KG1 (cell line): Measurements from ENCODE around the gene NRG3.

Experiments used
- DNase-seq: peaks from one replicate; lab custom pipeline; 2025; lab: John Stamatoyannopoulos, UW

Gene NRG3

DNA sequence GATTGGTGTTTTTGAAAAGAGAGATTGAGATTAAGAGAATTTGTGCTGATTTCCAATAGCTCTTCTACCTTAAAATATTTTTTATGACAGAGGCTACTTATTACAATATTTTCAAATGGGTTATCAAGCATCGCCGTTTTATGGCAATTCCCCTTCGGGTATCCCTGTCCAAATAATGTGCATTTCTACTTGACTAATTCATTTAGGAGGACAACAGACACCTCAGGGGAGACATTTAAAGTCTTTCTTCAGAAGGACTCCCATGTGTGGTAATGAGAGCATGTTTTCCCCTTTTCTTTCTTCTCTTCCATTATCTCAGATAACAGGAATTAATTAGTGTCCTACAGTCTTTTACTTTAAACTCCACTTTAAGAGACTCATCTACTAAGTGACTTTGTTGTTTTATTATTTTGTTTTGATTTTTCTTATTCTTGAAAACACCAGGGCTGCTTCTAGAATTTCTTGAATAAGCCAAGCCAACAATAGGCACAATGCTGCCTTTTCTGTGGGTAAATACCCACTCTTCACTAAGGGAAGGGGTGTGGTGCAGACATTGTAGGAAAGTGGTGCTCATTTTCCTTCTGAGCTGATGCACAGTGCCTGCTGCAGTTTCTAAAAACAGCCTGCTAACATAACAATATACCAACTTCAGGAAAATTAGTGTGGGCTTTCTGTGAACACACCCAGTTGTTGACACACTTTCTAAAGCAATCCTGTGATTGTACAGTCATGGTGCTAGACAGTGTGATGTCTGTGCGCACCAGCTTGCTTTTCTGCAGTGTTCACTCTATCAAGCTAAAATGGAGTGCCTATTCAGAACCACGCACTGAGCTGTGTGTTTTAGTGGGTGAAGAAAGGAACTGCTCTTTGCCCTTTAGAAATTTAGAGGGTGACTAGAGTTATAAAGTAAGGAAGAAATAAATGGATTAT lies 597.7 kb downstream of the NRG3 start:
- DNase-seq = no peak

DNA sequence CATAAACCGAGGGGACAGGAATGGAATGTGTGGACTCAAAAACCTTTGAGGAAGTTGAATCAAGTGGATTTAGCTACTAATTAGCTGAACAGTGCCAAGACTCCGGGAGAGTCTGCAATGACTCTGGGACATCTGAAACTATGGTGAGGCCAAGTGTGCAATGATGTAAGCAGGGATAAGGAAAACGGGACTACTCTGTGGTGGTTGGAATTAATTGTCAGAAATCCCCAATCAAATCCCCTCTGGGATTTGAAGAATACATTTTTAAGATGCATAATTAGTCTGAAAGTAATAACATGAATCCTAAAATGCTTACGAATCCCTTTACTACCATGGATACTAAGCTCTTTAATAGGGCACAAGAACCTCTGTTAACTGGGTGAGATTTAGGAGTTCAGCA lies 602.8 kb downstream of the NRG3 start:
- DNase-seq = no peak

DNA sequence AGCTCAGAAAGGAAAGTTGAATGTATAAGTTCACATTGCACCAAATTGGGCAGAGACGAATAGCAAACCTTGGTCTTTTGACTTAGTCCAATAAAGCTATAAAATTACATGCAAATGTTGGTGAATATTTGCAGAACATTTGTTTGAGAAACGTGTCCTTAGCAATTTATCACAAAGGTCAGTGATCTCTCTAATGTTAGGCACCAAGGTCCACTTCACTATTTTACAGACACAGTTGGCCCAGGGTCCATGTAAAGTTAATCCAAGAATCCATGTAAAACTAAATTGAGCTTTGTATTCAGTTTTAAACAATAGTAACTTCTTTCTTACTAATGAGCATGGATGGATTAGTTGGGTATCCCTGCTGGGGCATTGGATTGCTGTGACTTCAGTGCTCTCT lies 617.7 kb downstream of the NRG3 start:
- no peak for DNase-seq

DNA sequence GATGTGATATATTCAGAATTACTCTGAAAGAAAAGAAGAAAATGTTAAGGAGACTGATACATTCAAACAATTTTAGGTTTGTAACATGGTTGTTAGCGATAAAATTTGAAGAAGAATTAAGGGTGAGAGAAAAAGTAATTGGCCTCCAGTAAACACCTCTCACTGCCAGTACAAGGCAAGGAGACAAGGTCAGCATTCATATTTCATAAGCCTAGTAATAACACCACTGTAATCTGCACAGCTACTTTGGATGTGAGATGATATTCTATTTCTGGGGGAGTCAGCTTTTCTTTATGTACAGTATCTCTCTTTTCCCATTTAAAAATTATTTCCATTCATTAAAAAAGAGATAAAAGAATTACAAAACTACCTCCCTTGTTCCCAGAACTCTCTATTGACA lies 621.1 kb downstream of the NRG3 start:
- DNase-seq = no peak

DNA sequence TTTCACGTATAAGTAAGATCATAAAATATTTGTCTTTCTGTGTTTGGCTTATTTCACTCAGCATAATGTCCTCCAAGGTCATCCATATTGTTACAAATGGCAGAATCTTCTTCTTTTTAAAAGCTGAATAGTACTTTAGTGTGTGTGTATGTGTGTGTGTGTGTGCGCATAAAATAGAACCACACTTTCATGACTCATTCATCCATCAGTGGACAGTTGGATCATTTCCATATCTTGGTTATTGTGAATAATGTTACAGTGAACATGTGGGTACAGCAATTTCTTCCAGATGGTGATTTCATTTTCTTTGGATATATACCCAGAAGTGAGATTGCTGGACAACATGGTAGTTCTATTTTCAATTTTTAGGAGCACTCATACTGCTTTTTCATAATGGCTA lies 622.4 kb downstream of the NRG3 start:
- DNase-seq = no peak

DNA sequence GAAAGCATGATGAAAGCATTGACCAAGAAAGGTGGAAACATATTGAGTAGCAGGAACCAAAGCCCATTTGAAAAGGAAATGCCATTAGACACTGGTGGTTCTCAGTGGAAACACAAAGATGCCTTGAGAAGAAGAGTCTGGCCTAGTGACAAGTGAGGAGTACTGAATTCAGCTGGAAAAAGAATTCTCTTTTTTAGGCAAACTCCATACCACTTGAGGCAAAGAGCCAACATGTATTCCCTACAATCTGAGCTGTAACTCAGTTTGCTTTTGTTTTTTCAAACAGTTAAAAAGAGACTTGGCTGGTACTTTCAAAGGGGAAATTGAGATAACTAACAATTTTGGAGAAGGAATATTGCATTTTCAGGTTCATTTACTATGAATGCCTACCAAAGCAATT lies 624.0 kb downstream of the NRG3 start:
- no peak for DNase-seq

DNA sequence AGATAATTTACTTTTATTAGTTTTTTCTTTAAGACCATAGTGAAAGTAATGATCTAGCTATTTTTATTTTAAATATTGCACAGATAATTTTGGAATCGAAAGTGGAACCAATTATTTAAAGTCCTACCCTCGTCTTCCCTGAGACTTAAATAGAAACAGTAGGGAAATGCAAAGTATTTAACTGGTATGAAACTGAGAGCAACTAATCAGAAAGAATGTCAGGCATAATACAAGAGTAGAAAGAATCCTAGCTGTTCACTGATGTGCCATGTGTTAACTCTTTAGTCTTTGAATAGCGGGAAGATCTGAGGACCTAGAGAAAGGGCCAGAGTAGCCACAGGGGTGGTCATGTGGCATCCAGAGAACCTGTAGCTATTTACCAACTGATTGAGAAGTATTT lies 630.0 kb downstream of the NRG3 start:
- no peak for DNase-seq

DNA sequence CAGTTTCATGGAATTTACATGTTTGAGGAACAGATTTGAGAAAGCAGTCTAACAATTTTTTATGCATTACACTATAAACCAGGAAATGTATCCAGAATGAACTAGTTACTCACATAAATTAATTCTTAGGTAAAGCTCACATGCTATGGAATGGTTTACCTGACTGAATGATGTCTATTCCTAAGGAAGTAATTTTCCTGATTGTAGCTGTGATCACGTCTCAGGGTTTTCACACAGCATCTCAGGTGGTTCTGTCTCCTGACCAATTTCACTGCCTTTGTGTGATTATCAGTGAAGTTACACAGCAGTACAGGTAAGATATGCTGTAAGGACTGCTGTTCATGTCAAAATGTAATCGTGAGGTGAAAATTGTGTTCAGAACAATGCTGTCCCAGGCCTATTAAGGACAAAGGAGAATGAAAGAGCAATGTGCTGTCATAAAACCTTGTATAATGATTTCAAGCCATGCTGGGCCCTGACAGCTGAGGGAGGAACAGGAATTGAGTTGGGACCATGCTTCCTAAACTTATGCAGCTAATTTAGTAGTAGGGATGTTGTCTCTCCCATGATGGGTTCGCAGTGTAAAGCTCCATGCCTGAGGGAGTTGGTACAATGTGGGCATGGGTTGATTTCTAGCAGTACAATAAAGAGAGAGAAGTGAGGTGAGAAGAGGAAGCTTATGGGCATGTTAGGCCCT lies 631.8 kb downstream of the NRG3 start:
- DNase-seq = no peak

DNA sequence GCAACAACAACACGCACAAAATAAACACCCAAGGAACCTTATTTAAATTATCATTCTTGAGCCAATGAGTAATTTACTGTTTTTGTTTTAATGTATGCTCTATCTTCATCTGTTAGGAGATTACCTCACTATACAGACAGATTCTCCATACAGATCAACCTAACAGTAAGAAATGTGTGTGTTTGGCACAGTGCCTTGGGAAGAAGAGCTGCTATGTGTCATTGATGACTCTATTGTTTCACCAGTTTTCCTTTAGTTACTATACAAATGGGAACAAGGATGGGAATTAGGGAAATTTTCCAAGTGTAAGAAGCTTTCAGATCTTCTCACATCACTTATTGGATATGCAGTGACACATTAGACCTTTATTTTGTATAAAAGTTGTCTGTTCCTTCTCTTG lies 640.3 kb downstream of the NRG3 start:
- DNase-seq = no peak

DNA sequence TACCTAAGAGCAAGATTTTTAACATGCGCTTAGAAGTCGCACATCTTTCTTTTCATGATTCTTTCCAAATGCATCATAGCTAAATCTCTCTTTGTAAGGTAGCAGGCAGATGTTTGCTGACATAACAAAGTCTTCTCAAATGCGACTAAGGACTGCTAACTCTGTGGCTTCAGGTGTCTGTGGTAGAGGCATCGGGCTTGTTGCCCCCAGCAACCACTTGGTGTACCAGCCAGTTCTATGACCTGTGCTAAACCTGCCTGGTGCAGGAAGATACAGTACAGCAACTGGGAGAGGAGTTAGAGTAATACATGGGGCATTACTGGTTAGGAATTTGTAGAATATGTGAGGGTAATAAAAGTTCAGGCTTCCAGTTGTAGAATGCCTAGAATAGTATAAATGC lies 654.1 kb downstream of the NRG3 start:
- DNase-seq = no peak

DNA sequence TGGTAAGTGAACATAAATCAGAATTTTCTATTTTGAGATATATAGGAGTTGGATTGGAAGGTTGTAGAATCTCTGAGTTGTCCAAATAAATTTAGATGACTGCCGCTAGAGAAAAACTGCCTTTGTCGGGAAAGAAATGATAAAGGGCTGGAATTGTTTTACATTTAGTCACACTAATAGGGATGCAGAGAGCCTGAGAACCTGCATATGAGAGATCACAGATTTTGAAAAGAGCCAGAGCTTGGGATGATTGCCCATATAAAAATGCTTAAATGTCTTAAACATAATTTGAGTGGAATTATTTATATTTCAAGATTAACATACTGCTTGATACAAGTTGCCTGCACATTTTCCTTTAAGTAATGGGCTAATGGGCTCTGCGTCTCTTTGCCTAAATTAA lies 660.5 kb downstream of the NRG3 start:
- DNase-seq = no peak

DNA sequence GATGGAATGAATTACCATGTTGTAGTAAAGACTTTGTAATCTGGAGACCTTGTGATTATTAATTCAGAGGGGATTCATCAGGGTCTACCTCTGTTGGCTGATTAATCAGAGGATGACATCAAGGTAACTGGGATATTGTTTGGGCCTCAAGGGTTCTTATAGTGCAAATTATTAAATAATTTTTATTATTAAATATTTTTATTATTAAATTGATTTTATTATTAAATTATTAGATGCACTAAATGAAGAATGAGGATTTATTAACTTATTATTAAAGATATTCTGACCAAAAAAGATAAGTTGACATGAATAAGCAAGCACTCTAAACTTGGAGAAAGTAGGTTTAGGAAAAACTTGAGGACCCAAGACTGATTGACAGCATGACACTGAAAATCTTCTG lies 661.7 kb downstream of the NRG3 start:
- no peak for DNase-seq

DNA sequence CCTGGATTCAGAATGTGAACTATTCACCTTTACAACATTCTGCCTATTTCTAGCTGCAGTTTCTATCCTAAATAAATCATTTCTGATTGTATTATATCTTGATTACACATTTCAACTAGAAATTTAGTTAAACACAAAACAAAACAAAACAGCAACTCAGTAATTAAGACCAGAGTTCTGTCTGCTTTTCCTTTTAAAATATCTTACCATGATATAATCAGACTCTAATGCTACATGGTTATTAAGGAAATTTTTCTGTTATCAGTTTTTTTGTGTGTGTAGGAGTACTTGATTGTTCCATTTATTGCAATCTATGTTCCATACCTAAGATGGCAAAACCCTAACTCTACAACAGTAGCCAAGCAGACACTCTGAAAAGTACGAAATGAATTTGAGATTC lies 663.3 kb downstream of the NRG3 start:
- DNase-seq = no peak

DNA sequence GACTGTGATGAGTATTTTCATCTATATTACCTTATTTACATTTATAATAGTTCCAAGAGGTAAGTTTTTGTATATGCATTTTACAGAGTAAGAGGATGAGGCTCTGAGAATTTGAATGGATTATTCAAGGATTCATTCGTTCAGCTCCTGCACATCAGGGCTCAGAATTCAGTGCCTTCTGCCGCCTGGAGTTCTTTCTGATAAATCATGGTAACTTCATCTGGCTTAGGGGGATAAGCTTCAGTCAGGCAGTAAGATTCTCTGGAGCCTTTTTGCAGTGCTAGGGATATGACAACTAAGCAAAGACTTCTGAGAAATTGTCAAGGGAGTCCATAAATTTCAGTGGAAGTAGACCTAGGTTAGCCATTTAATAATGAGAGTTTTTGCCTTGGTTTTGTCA lies 668.6 kb downstream of the NRG3 start:
- no peak for DNase-seq

DNA sequence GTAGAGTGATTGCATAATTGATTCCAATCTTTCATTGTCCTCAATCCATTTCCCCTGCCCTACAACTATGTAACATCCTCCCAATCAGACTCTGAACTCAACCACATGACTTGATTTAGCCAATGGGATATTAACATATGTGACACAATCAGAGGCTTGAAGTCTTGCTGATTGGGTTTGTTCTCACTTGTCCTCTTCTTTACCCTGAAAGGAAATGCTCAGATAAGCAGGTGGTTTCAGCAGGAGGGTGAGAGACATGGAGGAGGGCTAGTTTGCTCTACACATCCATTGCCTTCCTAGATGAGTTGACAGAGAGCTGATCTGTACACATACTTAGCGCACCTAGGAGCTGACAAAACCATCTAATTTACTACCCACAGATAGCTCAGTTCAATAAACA lies 669.4 kb downstream of the NRG3 start:
- no peak for DNase-seq

DNA sequence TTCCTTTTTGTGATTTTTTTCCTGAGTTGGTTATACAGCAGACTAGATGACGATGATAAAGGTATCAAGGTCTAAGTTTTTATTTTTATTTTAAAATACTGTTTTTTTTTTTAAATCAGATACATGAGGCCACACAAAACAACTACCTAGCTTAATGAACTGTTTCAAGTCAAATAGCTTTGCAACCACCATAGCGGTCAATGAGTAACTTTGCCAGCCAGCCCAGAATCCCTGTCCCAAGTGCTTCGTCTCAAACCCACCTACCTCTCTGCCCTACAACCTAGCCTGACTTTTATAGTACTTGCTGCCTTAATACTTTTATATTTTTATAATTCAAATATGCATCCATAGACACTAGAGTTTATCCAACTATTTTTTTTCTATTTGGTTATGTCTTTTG lies 676.5 kb downstream of the NRG3 start:
- DNase-seq = no peak

DNA sequence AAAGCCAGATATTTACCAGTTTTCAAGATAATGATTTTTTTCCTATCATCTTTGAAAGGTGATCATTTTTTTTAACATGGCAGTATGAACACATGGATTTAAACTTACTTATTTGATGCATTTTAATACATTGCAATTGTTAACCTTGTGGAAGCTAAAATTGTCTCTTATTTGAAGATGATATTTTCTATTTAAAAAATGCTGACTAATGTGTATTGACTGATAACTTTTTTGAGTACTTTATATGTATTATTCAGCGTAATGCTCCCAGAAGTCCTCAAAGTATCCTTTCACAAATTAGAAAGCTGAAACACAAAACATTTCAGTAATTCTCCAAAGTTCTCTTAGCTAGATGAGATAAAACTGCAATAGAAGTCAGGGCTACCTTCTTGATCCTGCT lies 677.3 kb downstream of the NRG3 start:
- no peak for DNase-seq

DNA sequence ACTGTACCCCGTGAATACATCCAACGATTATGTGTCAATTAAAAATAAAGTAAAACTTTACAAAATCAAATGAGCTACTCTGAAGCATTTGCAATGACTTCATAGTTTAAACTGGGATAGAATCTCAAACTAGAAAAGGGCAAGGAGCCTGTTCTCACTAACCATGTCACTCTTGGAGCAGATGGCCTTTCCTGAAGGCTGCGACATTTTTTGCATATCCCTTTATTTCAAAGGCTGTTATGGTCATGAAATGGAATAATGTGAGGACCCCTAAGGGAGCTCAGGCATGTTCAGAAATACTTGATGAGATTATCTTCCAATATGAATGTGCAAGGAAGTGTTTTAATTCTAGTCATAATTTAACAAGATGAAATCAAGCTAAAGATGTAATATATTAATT lies 679.4 kb downstream of the NRG3 start:
- DNase-seq = no peak

DNA sequence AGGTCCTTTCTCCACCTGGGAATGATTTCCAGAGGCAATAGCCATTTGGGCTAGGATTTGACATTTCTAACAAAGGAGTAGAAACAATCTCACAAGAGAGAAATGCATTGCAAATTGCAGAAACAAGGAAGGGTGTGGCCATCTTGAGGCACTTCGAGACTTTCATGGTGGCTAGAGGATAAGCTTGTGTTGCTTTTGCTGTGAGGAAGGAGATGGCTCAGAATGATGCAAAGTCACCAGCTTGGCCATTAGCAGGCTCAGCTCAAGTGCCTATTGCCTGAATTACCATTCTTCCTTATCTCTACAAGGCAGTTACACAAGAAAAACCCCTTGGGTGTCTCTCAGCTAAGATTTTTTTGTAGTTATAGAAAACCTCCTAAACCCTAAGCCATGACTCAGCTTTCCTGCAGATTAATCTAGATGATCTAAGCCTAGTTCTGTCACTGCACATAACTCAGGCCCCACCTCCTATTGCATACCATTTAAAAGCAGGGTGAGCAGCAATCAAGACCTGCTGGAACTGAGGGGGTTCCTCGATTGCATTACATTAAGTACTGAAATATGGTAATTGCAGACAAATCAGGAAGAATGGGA lies 683.1 kb downstream of the NRG3 start:
- no peak for DNase-seq

DNA sequence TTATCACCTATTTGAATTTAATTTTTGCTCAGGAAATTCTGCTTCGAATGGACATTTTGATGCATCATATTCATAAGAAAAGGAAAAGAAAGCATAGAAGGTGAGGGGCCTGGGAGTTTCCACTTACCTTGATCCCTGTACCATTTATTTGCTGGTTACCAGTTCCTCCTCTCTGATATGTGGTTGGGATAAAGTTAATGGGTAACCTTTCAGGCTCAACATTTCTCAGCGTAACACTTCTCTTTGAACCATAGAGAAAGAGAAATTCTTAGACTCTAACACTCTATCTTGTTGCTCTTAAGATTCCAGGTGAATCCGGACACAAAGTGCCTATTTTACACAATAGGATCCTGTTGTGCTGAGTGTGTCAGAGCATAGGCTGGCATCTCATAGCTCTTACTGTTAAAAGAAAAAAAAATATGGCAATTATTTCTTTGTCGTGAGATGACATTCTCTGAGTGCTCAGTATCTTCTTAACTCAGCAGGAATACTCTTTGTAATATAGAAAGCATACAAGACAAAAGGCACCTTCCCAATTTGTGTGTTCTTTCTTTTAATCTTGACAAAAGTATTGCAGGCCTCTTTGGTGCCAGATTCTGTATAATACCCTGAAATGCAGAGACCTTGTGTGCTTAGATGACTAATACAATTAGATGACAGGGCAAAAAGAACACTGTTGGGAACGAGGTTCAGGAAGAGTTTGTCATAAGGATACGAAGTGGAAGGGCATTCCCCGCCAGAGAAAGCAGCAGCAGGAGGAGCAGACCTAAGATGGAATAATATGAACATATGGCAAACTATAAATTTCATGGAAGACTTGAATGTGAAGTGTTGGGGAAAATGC lies 689.6 kb downstream of the NRG3 start:
- no peak for DNase-seq

DNA sequence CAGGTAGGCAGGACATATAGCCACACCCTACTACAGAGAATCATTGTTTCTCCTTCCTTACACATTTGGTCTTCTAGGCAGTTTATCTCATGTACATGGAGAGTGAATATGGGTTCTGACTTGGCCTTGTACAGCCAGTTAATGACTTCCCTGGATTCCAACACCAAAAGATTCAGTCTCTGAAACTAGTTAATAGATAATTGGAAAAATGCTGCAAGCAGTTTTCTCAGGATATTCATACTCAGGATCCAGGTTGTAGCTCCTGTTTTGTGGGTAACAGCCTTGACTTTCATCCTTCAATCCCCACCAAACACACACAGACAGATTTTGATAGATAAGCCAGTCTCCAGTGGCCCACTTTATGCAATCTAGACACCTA lies 690.2 kb downstream of the NRG3 start:
- no peak for DNase-seq

DNA sequence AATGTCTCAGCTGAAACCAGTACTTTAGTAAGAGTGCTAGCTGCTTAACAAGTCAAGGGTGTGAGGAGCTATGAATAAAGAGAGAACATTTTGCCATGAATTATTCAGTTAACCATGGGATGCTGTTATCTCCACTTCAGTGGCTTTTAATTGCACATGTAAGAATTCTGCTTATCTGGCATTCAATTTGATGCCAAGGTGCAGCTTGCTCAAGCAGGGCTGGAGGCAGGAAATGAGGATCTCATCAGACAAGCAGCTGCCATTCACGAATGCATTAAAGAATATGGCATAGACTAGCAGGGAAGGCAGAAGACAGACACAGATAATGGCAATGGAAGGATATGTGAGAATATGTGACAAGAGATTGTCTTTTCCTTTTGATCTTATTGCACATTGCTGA lies 697.8 kb downstream of the NRG3 start:
- DNase-seq = no peak
